Kidney glomerular epithelial cell (primary cell): ENCODE measurements around the gene MZT2A.
"Not testable (repeated sequence)": the region's sequence is repeated elsewhere in the genome, so short reads cannot be mapped to it uniquely, and the experiment has no call there.

Experiments
- DNase-seq: peaks from one replicate; lab custom pipeline; 2025; lab: John Stamatoyannopoulos, UW

MZT2A gene

GRCh38 chr2:131451265-131451949, 40.8 kb downstream of the MZT2A start:
- DNase-seq = not testable (repeated sequence)

- DNase-seq = not testable (repeated sequence)
These were observed 44.2 kb downstream of the MZT2A start for GRCh38 chr2:131447981-131448380.

GRCh38 chr2:131445896-131446295, 46.3 kb downstream of the MZT2A start:
- no peak for DNase-seq

- not testable (repeated sequence) for DNase-seq
These were observed 46.7 kb downstream of the MZT2A start for GRCh38 chr2:131445515-131445797.

- not testable (repeated sequence) for DNase-seq
These were observed 47.3 kb downstream of the MZT2A start for GRCh38 chr2:131444736-131445514.

GRCh38 chr2:131440742-131441468, 51.3 kb downstream of the MZT2A start:
- DNase-seq = not testable (repeated sequence)
